HG03196 (cell line): ENCODE results near the gene PROSER2.

Source experiments
- ATAC-seq: cut with Tn5 transposase; IDR thresholded peaks from one replicate; pipeline ENCODE4 v1.9.1; 2021; ENCODE audit not compliant: unreplicated experiment

PROSER2 gene

GRCh38 chr10:11799736-11800080 lies 23.4 kb upstream of the PROSER2 start:
- no peak for ATAC-seq

GRCh38 chr10:11804336-11804735 lies 18.8 kb upstream of the PROSER2 start:
- ATAC-seq: no peak

GRCh38 chr10:11805792-11806191 lies 17.4 kb upstream of the PROSER2 start:
- ATAC-seq: no peak

- ATAC-seq: no peak
Measured at GRCh38 chr10:11806706-11807105, 16.4 kb upstream of the PROSER2 start.

GRCh38 chr10:11808808-11809207 lies 14.3 kb upstream of the PROSER2 start:
- no peak for ATAC-seq

- ATAC-seq: no peak
Measured at GRCh38 chr10:11810313-11810766, 12.8 kb upstream of the PROSER2 start.

GRCh38 chr10:11810973-11811372 lies 12.2 kb upstream of the PROSER2 start:
- ATAC-seq: no peak

- ATAC-seq: no peak
Measured at GRCh38 chr10:11813177-11813576, 10.0 kb upstream of the PROSER2 start.

GRCh38 chr10:11813855-11814567 lies 9.1 kb upstream of the PROSER2 start:
- no peak for ATAC-seq

GRCh38 chr10:11819027-11819426 lies 4.1 kb upstream of the PROSER2 start:
- no peak for ATAC-seq

GRCh38 chr10:11822026-11822756 lies 965 bp upstream of the PROSER2 start:
- ATAC-seq: no peak

GRCh38 chr10:11822809-11823121 lies 391 bp upstream of the PROSER2 start:
- ATAC-seq: no peak

GRCh38 chr10:11823989-11824346 lies 812 bp downstream of the PROSER2 start:
- ATAC-seq: no peak

GRCh38 chr10:11824376-11824775 lies 1.2 kb downstream of the PROSER2 start:
- ATAC-seq: no peak

GRCh38 chr10:11824825-11825224 lies 1.7 kb downstream of the PROSER2 start:
- ATAC-seq: no peak

- no peak for ATAC-seq
Measured at GRCh38 chr10:11825796-11826414, 2.7 kb downstream of the PROSER2 start.

- ATAC-seq: no peak
Measured at GRCh38 chr10:11827006-11827405, 3.9 kb downstream of the PROSER2 start.

- ATAC-seq: no peak
Measured at GRCh38 chr10:11827414-11827813, 4.3 kb downstream of the PROSER2 start.

GRCh38 chr10:11828682-11829284 lies 5.6 kb downstream of the PROSER2 start:
- no peak for ATAC-seq

- no peak for ATAC-seq
Measured at GRCh38 chr10:11830836-11831519, 7.8 kb downstream of the PROSER2 start.

GRCh38 chr10:11831520-11831951 lies 8.4 kb downstream of the PROSER2 start:
- no peak for ATAC-seq
